ENCODE results near the gene CORIN.

The CORIN gene

GRCh38 chr4:47836641-47837093 lies 1.2 kb downstream of the CORIN start:
- Histone ChIP-seq H2BK15ac (ENCODE audit: low read depth, poor library complexity, severe bottlenecking) (no peak overlapping the region), H2BK5ac (ENCODE audit: low read depth, low read length, poor library complexity, severe bottlenecking) (no peak overlapping the region), H2AFZ (ENCODE audit: low read depth, low read length) (peak overlapping the region; percentile 1), H3K4me2 (ENCODE audit: low read length, poor library complexity, severe bottlenecking) (peak overlapping the region; percentile 96), H3K27ac (ENCODE audit: low read length, poor library complexity, severe bottlenecking) (no peak overlapping the region), H2BK12ac (ENCODE audit: low read length in 2 of 2) (peak overlapping the region in 1 of 2 experiments; percentile 16), H4K91ac (ENCODE audit: low read length) (no peak overlapping the region), H3K9ac (ENCODE audit: low read length) (peak overlapping the region; percentile 77), H3K4ac (ENCODE audit: low read depth in 1 of 2, low read length in 2 of 2) (peak overlapping the region in 1 of 2 experiments; percentile 46), H3K14ac (ENCODE audit: low read length in 2 of 2) (peak overlapping the region in 1 of 2 experiments; percentile 69), H2BK120ac (ENCODE audit: low read depth, low read length) (no peak overlapping the region), H3K4me3 (ENCODE audit: insufficient read depth in 1 of 2, low read depth in 1 of 2, low read length in 2 of 2) (peak overlapping the region; percentile 53 to 76), H3K27me3 (ENCODE audit: control insufficient read depth in 1 of 2, insufficient read depth in 1 of 2, low read length in 2 of 2) (peaks cover 0 to 31% of the 10 kb centered on the region in 2 experiments), H3K9me3 (ENCODE audit: control insufficient read depth, low read length) (peaks cover 12% of the 10 kb centered on the region), H3K79me1 (replicated peaks; ENCODE audit: low read length, poor library complexity, severe bottlenecking) (no peaks in the 10 kb centered on the region), H3K4me1 (ENCODE audit: control insufficient read depth, insufficient read depth, low read depth, low read length) (peaks cover 10% of the 10 kb centered on the region), H4K8ac (ENCODE audit: low read length) (peak overlapping the region; percentile 82), H3K18ac (ENCODE audit: low read depth in 1 of 2, low read length in 2 of 2) (peak overlapping the region; percentile 42 to 55), H2AK5ac (ENCODE audit: low read length, severe bottlenecking) (no peak overlapping the region), H3K23ac (ENCODE audit: low read length in 2 of 2) (peak overlapping the region in 1 of 2 experiments; percentile 83), H3K36me3 (ENCODE audit: control insufficient read depth in 1 of 2, insufficient read depth in 2 of 2, low read depth in 1 of 2, low read length in 2 of 2) (no peaks in the 10 kb centered on the region)
- under 1% methylated on average over 25 of the region's 27 CpGs for WGBS
- DNase-seq = peak; percentile 81

- 90% methylated on average over 2 of the region's 2 CpGs for WGBS
- H2AFZ ChIP-seq (ENCODE audit: low read depth, low read length) = no peak overlapping the region
- no peaks in the 10 kb centered on the region for H3K36me3 ChIP-seq (ENCODE audit: control insufficient read depth in 1 of 2, insufficient read depth in 2 of 2, low read depth in 1 of 2, low read length in 2 of 2)
- no peak overlapping the region for H3K23ac ChIP-seq (ENCODE audit: low read length in 2 of 2)
- no peak for DNase-seq
- H3K4ac ChIP-seq (ENCODE audit: low read depth in 1 of 2, low read length in 2 of 2) = no peak overlapping the region
- no peaks in the 10 kb centered on the region for H3K79me1 ChIP-seq (replicated peaks; ENCODE audit: low read length, poor library complexity, severe bottlenecking)
- H3K4me3 ChIP-seq (ENCODE audit: insufficient read depth in 1 of 2, low read depth in 1 of 2, low read length in 2 of 2) = no peak overlapping the region
- H3K14ac ChIP-seq (ENCODE audit: low read length in 2 of 2) = no peak overlapping the region
- no peak overlapping the region for H2BK120ac ChIP-seq (ENCODE audit: low read depth, low read length)
- H3K9me3 ChIP-seq (ENCODE audit: control insufficient read depth, low read length) = peaks cover 12% of the 10 kb centered on the region
- peaks cover 0 to 31% of the 10 kb centered on the region in 2 experiments for H3K27me3 ChIP-seq (ENCODE audit: control insufficient read depth in 1 of 2, insufficient read depth in 1 of 2, low read length in 2 of 2)
- no peak overlapping the region for H3K18ac ChIP-seq (ENCODE audit: low read depth in 1 of 2, low read length in 2 of 2)
- H3K4me2 ChIP-seq (ENCODE audit: low read length, poor library complexity, severe bottlenecking) = no peak overlapping the region
- H3K27ac ChIP-seq (ENCODE audit: low read length, poor library complexity, severe bottlenecking) = no peak overlapping the region
- no peak overlapping the region for H2BK5ac ChIP-seq (ENCODE audit: low read depth, low read length, poor library complexity, severe bottlenecking)
- H2AK5ac ChIP-seq (ENCODE audit: low read length, severe bottlenecking) = no peak overlapping the region
- no peak overlapping the region for H4K91ac ChIP-seq (ENCODE audit: low read length)
- no peak overlapping the region for H3K9ac ChIP-seq (ENCODE audit: low read length)
- peaks cover 10% of the 10 kb centered on the region for H3K4me1 ChIP-seq (ENCODE audit: control insufficient read depth, insufficient read depth, low read depth, low read length)
- H2BK15ac ChIP-seq (ENCODE audit: low read depth, poor library complexity, severe bottlenecking) = no peak overlapping the region
- H4K8ac ChIP-seq (ENCODE audit: low read length) = no peak overlapping the region
- H2BK12ac ChIP-seq (ENCODE audit: low read length in 2 of 2) = no peak overlapping the region
These were observed 2.4 kb downstream of the CORIN start for GRCh38 chr4:47835494-47835893.

GRCh38 chr4:47831026-47831679 lies 6.7 kb downstream of the CORIN start:
- H3K4ac ChIP-seq (ENCODE audit: low read depth in 1 of 2, low read length in 2 of 2) = no peak overlapping the region
- no peak overlapping the region for H2AFZ ChIP-seq (ENCODE audit: low read depth, low read length)
- no peak overlapping the region for H2BK5ac ChIP-seq (ENCODE audit: low read depth, low read length, poor library complexity, severe bottlenecking)
- no peak overlapping the region for H3K27ac ChIP-seq (ENCODE audit: low read length, poor library complexity, severe bottlenecking)
- no peaks in the 10 kb centered on the region for H3K36me3 ChIP-seq (ENCODE audit: control insufficient read depth in 1 of 2, insufficient read depth in 2 of 2, low read depth in 1 of 2, low read length in 2 of 2)
- no peak overlapping the region for H3K18ac ChIP-seq (ENCODE audit: low read depth in 1 of 2, low read length in 2 of 2)
- no peak overlapping the region for H2AK5ac ChIP-seq (ENCODE audit: low read length, severe bottlenecking)
- no peak overlapping the region for H3K4me3 ChIP-seq (ENCODE audit: insufficient read depth in 1 of 2, low read depth in 1 of 2, low read length in 2 of 2)
- H2BK15ac ChIP-seq (ENCODE audit: low read depth, poor library complexity, severe bottlenecking) = no peak overlapping the region
- H3K9ac ChIP-seq (ENCODE audit: low read length) = no peak overlapping the region
- no peak overlapping the region for H3K4me2 ChIP-seq (ENCODE audit: low read length, poor library complexity, severe bottlenecking)
- no peak overlapping the region for H3K14ac ChIP-seq (ENCODE audit: low read length in 2 of 2)
- peaks cover 0 to 22% of the 10 kb centered on the region in 2 experiments for H3K27me3 ChIP-seq (ENCODE audit: control insufficient read depth in 1 of 2, insufficient read depth in 1 of 2, low read length in 2 of 2)
- no peak for DNase-seq
- H2BK12ac ChIP-seq (ENCODE audit: low read length in 2 of 2) = no peak overlapping the region
- H2BK120ac ChIP-seq (ENCODE audit: low read depth, low read length) = no peak overlapping the region
- peaks cover 12% of the 10 kb centered on the region for H3K9me3 ChIP-seq (ENCODE audit: control insufficient read depth, low read length)
- H4K91ac ChIP-seq (ENCODE audit: low read length) = no peak overlapping the region
- WGBS = 82% methylated on average over 5 of the region's 5 CpGs
- H4K8ac ChIP-seq (ENCODE audit: low read length) = no peak overlapping the region
- H3K23ac ChIP-seq (ENCODE audit: low read length in 2 of 2) = no peak overlapping the region
- H3K79me1 ChIP-seq (replicated peaks; ENCODE audit: low read length, poor library complexity, severe bottlenecking) = no peaks in the 10 kb centered on the region
- H3K4me1 ChIP-seq (ENCODE audit: control insufficient read depth, insufficient read depth, low read depth, low read length) = peaks cover 1% of the 10 kb centered on the region

- Histone ChIP-seq H2AFZ (ENCODE audit: low read depth, low read length) (no peak overlapping the region), H3K18ac (ENCODE audit: low read depth in 1 of 2, low read length in 2 of 2) (no peak overlapping the region), H3K4me2 (ENCODE audit: low read length, poor library complexity, severe bottlenecking) (no peak overlapping the region), H3K79me1 (replicated peaks; ENCODE audit: low read length, poor library complexity, severe bottlenecking) (no peaks in the 10 kb centered on the region), H3K4me3 (ENCODE audit: insufficient read depth in 1 of 2, low read depth in 1 of 2, low read length in 2 of 2) (no peak overlapping the region), H2BK120ac (ENCODE audit: low read depth, low read length) (no peak overlapping the region), H3K9ac (ENCODE audit: low read length) (no peak overlapping the region), H3K27ac (ENCODE audit: low read length, poor library complexity, severe bottlenecking) (no peak overlapping the region), H3K14ac (ENCODE audit: low read length in 2 of 2) (no peak overlapping the region), H3K36me3 (ENCODE audit: control insufficient read depth in 1 of 2, insufficient read depth in 2 of 2, low read depth in 1 of 2, low read length in 2 of 2) (no peaks in the 10 kb centered on the region), H3K4me1 (ENCODE audit: control insufficient read depth, insufficient read depth, low read depth, low read length) (peaks cover under 1% of the 10 kb centered on the region), H4K91ac (ENCODE audit: low read length) (no peak overlapping the region), H4K8ac (ENCODE audit: low read length) (no peak overlapping the region), H3K9me3 (ENCODE audit: control insufficient read depth, low read length) (peaks cover 12% of the 10 kb centered on the region), H2BK12ac (ENCODE audit: low read length in 2 of 2) (no peak overlapping the region), H2AK5ac (ENCODE audit: low read length, severe bottlenecking) (no peak overlapping the region), H3K4ac (ENCODE audit: low read depth in 1 of 2, low read length in 2 of 2) (no peak overlapping the region), H2BK15ac (ENCODE audit: low read depth, poor library complexity, severe bottlenecking) (no peak overlapping the region), H3K27me3 (ENCODE audit: control insufficient read depth in 1 of 2, insufficient read depth in 1 of 2, low read length in 2 of 2) (peaks cover 0 to 15% of the 10 kb centered on the region in 2 experiments), H2BK5ac (ENCODE audit: low read depth, low read length, poor library complexity, severe bottlenecking) (no peak overlapping the region), H3K23ac (ENCODE audit: low read length in 2 of 2) (no peak overlapping the region)
- WGBS = 88% methylated on average over 3 of the region's 3 CpGs
- no peak for DNase-seq
These were observed 7.4 kb downstream of the CORIN start for GRCh38 chr4:47830265-47831025.
